GM12891 (cell line): ENCODE results near the gene BCL7B.
"Not testable (repeated sequence)": the region's sequence is repeated elsewhere in the genome, so short reads cannot be mapped to it uniquely, and the experiment has no call there.

Source experiments
- DNase-seq: peaks from one replicate; pipeline ENCODE4 v3.0.0; 2011; ENCODE audit warnings: low spot score; ENCODE audit not compliant: insufficient read length
- FAIRE-seq: peaks from 2 replicates; lab custom pipeline; 2011; peaks lifted over from hg19 to GRCh38; lab: Jason Lieb, UNC
- PAX5 ChIP-seq: IDR thresholded peaks from 2 replicates; pipeline ENCODE4 v1.6.1; 2011; ENCODE audit warnings: low read length, moderate library complexity, mild to moderate bottlenecking; ENCODE audit not compliant: insufficient read depth, severe bottlenecking
- POLR2A ChIP-seq: IDR thresholded peaks from 2 replicates; pipeline ENCODE4 v1.6.1; 2011; ENCODE audit warnings: low read depth, low read length, control low read depth
- POLR2AphosphoS5 ChIP-seq: IDR thresholded peaks from 2 replicates; pipeline ENCODE4 v1.6.1; 2011; ENCODE audit warnings: low read depth, low read length, control low read depth
- POU2F2 ChIP-seq: IDR thresholded peaks from 2 replicates; pipeline ENCODE4 v1.6.1; 2011; ENCODE audit warnings: low read depth, mild to moderate bottlenecking, control low read depth, low read length, moderate library complexity
- SPI1 ChIP-seq: IDR thresholded peaks from 2 replicates; pipeline ENCODE4 v1.6.1; 2011; ENCODE audit warnings: low read depth, low read length, control low read depth
- TAF1 ChIP-seq: IDR thresholded peaks from 2 replicates; pipeline ENCODE4 v1.6.1; 2011; ENCODE audit warnings: low read depth, low read length, control low read depth

BCL7B gene

GRCh38 chr7:73504920-73505319 lies 52.6 kb downstream of the BCL7B start:
- FAIRE-seq, result no peak
- DNase-seq, result no peak
- TF ChIP-seq TAF1 (no peak), SPI1 (no peak), PAX5 (no peak), POLR2A (no peak), POU2F2 (no peak), POLR2AphosphoS5 (no peak)

- TF ChIP-seq PAX5, result no peak
- TF ChIP-seq POLR2AphosphoS5, result no peak
- no peak for TF ChIP-seq POU2F2
- no peak for TF ChIP-seq SPI1
- no peak for TF ChIP-seq TAF1
- TF ChIP-seq POLR2A, result no peak
- DNase-seq (no peak), FAIRE-seq (no peak)
Observed at GRCh38 chr7:73504017-73504416, 53.5 kb downstream of the BCL7B start.

- TF ChIP-seq TAF1, result no peak
- TF ChIP-seq SPI1, result no peak
- TF ChIP-seq POLR2AphosphoS5, result no peak
- no peak for TF ChIP-seq PAX5
- TF ChIP-seq POU2F2, result no peak
- TF ChIP-seq POLR2A, result no peak
- DNase-seq (no peak), FAIRE-seq (no peak)
Observed at GRCh38 chr7:73503229-73503628, 54.3 kb downstream of the BCL7B start.

GRCh38 chr7:73496626-73497025 lies 60.9 kb downstream of the BCL7B start:
- FAIRE-seq (no peak), DNase-seq (no peak)
- no peak for TF ChIP-seq POLR2A
- TF ChIP-seq SPI1, result no peak
- no peak for TF ChIP-seq POLR2AphosphoS5
- TF ChIP-seq PAX5, result no peak
- TF ChIP-seq TAF1, result no peak
- no peak for TF ChIP-seq POU2F2

GRCh38 chr7:73495507-73495906 lies 62.0 kb downstream of the BCL7B start:
- not testable (repeated sequence) for FAIRE-seq, DNase-seq

- DNase-seq (no peak), FAIRE-seq (no peak)
- TF ChIP-seq POLR2A (no peak), POU2F2 (no peak), POLR2AphosphoS5 (no peak), TAF1 (no peak), PAX5 (no peak), SPI1 (no peak)
Observed at GRCh38 chr7:73489976-73490375, 67.5 kb downstream of the BCL7B start.

GRCh38 chr7:73487486-73487885 lies 70.0 kb downstream of the BCL7B start:
- no peak for FAIRE-seq
- TF ChIP-seq TAF1 (no peak), SPI1 (no peak)
- no peak for DNase-seq
